GM23338 (cell line): ENCODE results near the gene SYT5. TPM values are rescaled to one million over a fixed set of nuclear protein-coding genes. Genes with fewer than 3 reads are reported as not detected.

Experiments
- ATAC-seq: fragments of 200-7000 bp; cut with Tn5 transposase; 3 replicates; pipeline ENCODE4 v1.9.1; 2020
- DNase-seq: peaks from one replicate; pipeline ENCODE4 v3.0.0-alpha.2; 2015; ENCODE audit warnings: low spot score
- H2AFZ ChIP-seq: fragments of 200-600 bp; sonication (generic); 2 replicates; pipeline ENCODE4 v1.8.0; 2016; ENCODE audit warnings: antibody characterized with exemption, mild to moderate bottlenecking, moderate library complexity
- H3F3A ChIP-seq: fragments of 200-600 bp; sonication (generic); replicated peaks from 2 replicates; pipeline ENCODE4 v1.8.0; 2017; ENCODE audit warnings: antibody characterized with exemption, mixed run types, low read depth
- H3K27ac ChIP-seq: fragments of 200-600 bp; sonication (generic); 2 replicates; pipeline ENCODE4 v1.6.1; 2016; ENCODE audit warnings: low read depth
- H3K27me3 ChIP-seq: fragments of 200-600 bp; sonication (generic); 2 replicates; pipeline ENCODE4 v1.8.0; 2016; ENCODE audit warnings: mild to moderate bottlenecking, mixed run types, moderate library complexity; ENCODE audit not compliant: insufficient read depth
- H3K36me3 ChIP-seq: fragments of 200-600 bp; sonication (generic); 2 replicates; pipeline ENCODE4 v1.8.0; 2016; ENCODE audit warnings: mild to moderate bottlenecking; ENCODE audit not compliant: insufficient read depth
- H3K4me1 ChIP-seq: fragments of 200-600 bp; sonication (generic); 2 replicates; pipeline ENCODE4 v1.8.0; 2016; ENCODE audit warnings: mild to moderate bottlenecking, moderate library complexity; ENCODE audit not compliant: insufficient read depth
- H3K4me2 ChIP-seq: fragments of 200-600 bp; sonication (generic); 2 replicates; pipeline ENCODE4 v1.7.1; 2017; ENCODE audit warnings: mixed run types
- H3K4me3 ChIP-seq: fragments of 200-600 bp; sonication (generic); 2 replicates; pipeline ENCODE4 v1.6.1; 2016; ENCODE audit warnings: mixed run types
- H3K79me2 ChIP-seq: fragments of 200-600 bp; sonication (generic); replicated peaks from 2 replicates; pipeline ENCODE4 v1.8.0; 2017; ENCODE audit warnings: mild to moderate bottlenecking; ENCODE audit not compliant: insufficient read depth
- H3K9me2 ChIP-seq: fragments of 200-600 bp; sonication (generic); 2 replicates; pipeline ENCODE4 v1.8.0; 2017; ENCODE audit not compliant: insufficient read depth
- H4K20me1 ChIP-seq: fragments of 200-600 bp; sonication (generic); replicated peaks from 2 replicates; pipeline ENCODE4 v1.8.0; 2017; ENCODE audit warnings: mild to moderate bottlenecking; ENCODE audit not compliant: insufficient read depth
- H3K27ac Mint-ChIP-seq: 2 replicates; pipeline ENCODE4 v1.8.0; 2020; ENCODE audit warnings: inconsistent platforms, mild to moderate bottlenecking, moderate library complexity, mixed read lengths
- H3K27me3 Mint-ChIP-seq: 3 replicates; pipeline ENCODE4 v1.8.0; 2022; ENCODE audit warnings: low read depth, mild to moderate bottlenecking, moderate library complexity, mixed read lengths, inconsistent platforms; ENCODE audit not compliant: insufficient read depth, poor library complexity
- H3K36me3 Mint-ChIP-seq: 3 replicates; pipeline ENCODE4 v1.8.0; 2021; ENCODE audit warnings: low read depth, mild to moderate bottlenecking, inconsistent platforms, moderate library complexity, mixed read lengths
- H3K4me1 Mint-ChIP-seq: 3 replicates; pipeline ENCODE4 v1.8.0; 2020; ENCODE audit warnings: mild to moderate bottlenecking, inconsistent platforms, mixed read lengths
- H3K4me3 Mint-ChIP-seq: 3 replicates; pipeline ENCODE4 v1.8.0; 2021; ENCODE audit warnings: moderate library complexity, mild to moderate bottlenecking, inconsistent platforms, mixed read lengths
- H3K9me3 Mint-ChIP-seq: 3 replicates; pipeline ENCODE4 v1.8.0; 2020; ENCODE audit warnings: moderate library complexity, mild to moderate bottlenecking, inconsistent platforms, mixed read lengths
- CTCF ChIP-seq, 2 experiments: fragments of 200-600 bp in 1 of 2; sonication (generic) in 1 of 2; conservative IDR thresholded peaks; 2 replicates each; pipeline versions ENCODE4 v1.5.1 to v1.6.1; 2016 to 2017; ENCODE audit warnings: antibody characterized with exemption in 2 of 2, low read depth in 2 of 2, mild to moderate bottlenecking in 2 of 2, moderate library complexity in 1 of 2
- ETS1 ChIP-seq: IDR thresholded peaks from 2 replicates; pipeline ENCODE4 v1.6.1; 2016; ENCODE audit warnings: antibody characterized with exemption
- EZH2phosphoT487 ChIP-seq: fragments of 200-600 bp; sonication (generic); IDR thresholded peaks from one replicate; pipeline ENCODE4 v1.8.1; 2018; ENCODE audit warnings: antibody characterized with exemption; ENCODE audit not compliant: unreplicated experiment
- JUNB ChIP-seq: IDR thresholded peaks from one replicate; pipeline ENCODE4 v1.6.1; 2016; ENCODE audit warnings: antibody characterized with exemption; ENCODE audit not compliant: unreplicated experiment
- NANOG ChIP-seq: IDR thresholded peaks from 2 replicates; pipeline ENCODE4 v1.6.1; 2016; ENCODE audit warnings: antibody characterized with exemption, borderline replicate concordance
- POLR2AphosphoS5 ChIP-seq: IDR thresholded peaks from 2 replicates; pipeline ENCODE4 v1.6.1; 2016; ENCODE audit warnings: antibody characterized with exemption, low read depth
- REST ChIP-seq: IDR thresholded peaks from one replicate; pipeline ENCODE4 v1.6.1; 2018; ENCODE audit warnings: antibody characterized with exemption; ENCODE audit not compliant: unreplicated experiment
- ZNF331 ChIP-seq: fragments of 250-450 bp; sonication (Bioruptor Pico); IDR thresholded peaks from 2 replicates; pipeline ENCODE4 v1.5.0; 2020; ENCODE audit warnings: low read depth, mild to moderate bottlenecking, moderate library complexity
- polyA plus RNA-seq: library from polyadenylated mRNA; unstranded; fragments of >200 nt; fragmentation: Nextera tagmentation; extraction: Ambion mirVana; gene quantifications from 2 replicates; pipeline ENCODE4 v1.2.1, GENCODE V29; 2016
- total RNA-seq: library from RNA; depleted of rRNA; stranded (reverse); fragments of >200 nt; shearing (Covaris generic); gene quantifications from 2 replicates; pipeline ENCODE4 v1.2.3, GENCODE V29; 2014

The SYT5 gene
- total and polyA plus RNA-seq, 2 experiments from 2014 or later, result 2.1 to 4.7 TPM

GRCh38 chr19:55146705-55147273, 33.3 kb downstream of the SYT5 start:
- TF ChIP-seq CTCF (conservative IDR thresholded peaks at IDR 0.05; ENCODE audit: low read depth in 2 of 2), result 0 out of 4 replicates have a peak, but pooled peaks of 1 of the 2 experiments have one; percentile 3
- TF ChIP-seq POLR2AphosphoS5, result peak; percentile 60
- TF ChIP-seq EZH2phosphoT487, result no peak
- H3K9me3 Mint-ChIP-seq, result 0 out of 3 replicates have a peak, but pooled peaks cover under 1% of the 10 kb centered on the region
- ATAC-seq (peak; percentile 88), DNase-seq (peak; percentile 96)
- Histone ChIP-seq H4K20me1 (no peaks in the 10 kb centered on the region; the same call in 1 of the 2 replicates), H3K36me3 (no peaks in the 10 kb centered on the region), H2AFZ (no peak overlapping the region), H3F3A (peaks cover 13% of the 10 kb centered on the region; the same call in 1 of the 2 replicates), H3K4me2 (peak overlapping the region; percentile 74), H3K27ac (peak overlapping the region; percentile 88; the same call in 1 of the 2 replicates), H3K79me2 (no peaks in the 10 kb centered on the region), H3K4me1 (peaks cover 25% of the 10 kb centered on the region), H3K9me2 (no peaks in the 10 kb centered on the region), H3K4me3 (peak overlapping the region; percentile 74), H3K27me3 (peaks cover 9% of the 10 kb centered on the region; the same call in 1 of the 2 replicates)
- no peak overlapping the region for H3K27ac Mint-ChIP-seq
- peaks cover 17% of the 10 kb centered on the region for H3K36me3 Mint-ChIP-seq
- peak overlapping the region; percentile 65 for H3K4me3 Mint-ChIP-seq
- H3K27me3 Mint-ChIP-seq, result peaks cover 17% of the 10 kb centered on the region
- H3K4me1 Mint-ChIP-seq, result peaks cover 34% of the 10 kb centered on the region

GRCh38 chr19:55146078-55146704, 33.9 kb downstream of the SYT5 start:
- peak; percentile 91 for DNase-seq
- no peaks in the 10 kb centered on the region; the same call in 1 of the 2 replicates for H4K20me1 ChIP-seq
- H3K27ac Mint-ChIP-seq, result no peak overlapping the region
- no peaks in the 10 kb centered on the region; the same call in 2 of the 3 replicates for H3K9me3 Mint-ChIP-seq
- H3K27ac ChIP-seq, result no peak overlapping the region
- H3K4me1 Mint-ChIP-seq, result peaks cover 30% of the 10 kb centered on the region
- H3K4me3 Mint-ChIP-seq, result peak overlapping the region; percentile 65
- peaks cover 9% of the 10 kb centered on the region; the same call in 1 of the 2 replicates for H3K27me3 ChIP-seq
- no peaks in the 10 kb centered on the region for H3K79me2 ChIP-seq
- H3K4me1 ChIP-seq, result peaks cover 25% of the 10 kb centered on the region
- H3K9me2 ChIP-seq, result no peaks in the 10 kb centered on the region
- no peak overlapping the region for H2AFZ ChIP-seq
- peaks cover 13% of the 10 kb centered on the region; the same call in 1 of the 2 replicates for H3F3A ChIP-seq
- peaks cover 17% of the 10 kb centered on the region for H3K27me3 Mint-ChIP-seq
- peak overlapping the region; percentile 74 for H3K4me3 ChIP-seq
- peak; percentile 31 for ATAC-seq
- peaks cover 11% of the 10 kb centered on the region for H3K36me3 Mint-ChIP-seq
- H3K4me2 ChIP-seq, result peak overlapping the region; percentile 74
- no peaks in the 10 kb centered on the region for H3K36me3 ChIP-seq
- TF ChIP-seq POLR2AphosphoS5, result no peak
- TF ChIP-seq JUNB, result no peak
- no peak for TF ChIP-seq ETS1
- TF ChIP-seq NANOG, result no peak
- no peak for TF ChIP-seq ZNF331 (CRISPR knock-in tag)
- no peak for TF ChIP-seq EZH2phosphoT487
- no peak for TF ChIP-seq REST
